ENCODE results near the gene JARID2.

JARID2 gene

DNA sequence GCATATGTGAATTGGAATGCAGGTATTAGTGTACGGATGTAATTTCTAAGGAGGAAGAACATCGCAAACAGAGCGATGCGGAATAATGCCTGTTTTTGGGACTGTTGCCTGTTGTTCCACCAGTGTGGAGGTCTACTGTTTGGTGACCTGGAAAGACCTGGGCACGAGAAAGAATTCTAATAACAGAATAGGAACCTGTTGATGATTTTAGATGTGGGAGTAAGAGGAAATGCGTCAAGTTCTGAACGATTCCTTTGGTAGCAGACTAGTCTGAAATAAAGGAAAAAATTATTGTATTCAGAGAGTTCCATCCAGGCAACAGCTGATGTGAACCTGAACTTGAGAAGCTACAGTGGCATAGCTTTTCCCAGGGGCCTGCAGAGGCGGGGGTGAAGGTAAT lies 224.9 kb downstream of the JARID2 start:
- DNase-seq (ENCODE audit: low spot score) = no peak

DNA sequence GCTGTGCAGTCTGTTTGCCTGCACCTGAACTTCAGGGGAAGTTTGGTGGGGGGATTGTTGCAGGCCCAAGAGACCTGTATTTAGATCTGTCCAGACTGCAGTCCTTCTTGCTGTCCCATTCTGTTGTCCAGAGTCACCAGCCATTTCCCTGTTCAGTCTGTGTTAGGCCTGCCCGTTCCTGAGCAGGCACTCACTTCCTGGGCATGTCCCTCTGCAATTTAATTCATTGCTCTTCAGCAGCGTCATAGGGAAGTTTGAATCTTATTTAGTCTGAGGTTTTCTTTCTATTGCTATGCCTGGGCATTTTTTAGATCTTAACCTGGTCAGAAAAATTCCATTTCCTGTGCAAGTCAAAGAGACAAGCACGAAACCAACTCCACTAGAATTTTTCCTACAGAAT lies 226.8 kb downstream of the JARID2 start:
- no peak for DNase-seq (ENCODE audit: low spot score)

DNA sequence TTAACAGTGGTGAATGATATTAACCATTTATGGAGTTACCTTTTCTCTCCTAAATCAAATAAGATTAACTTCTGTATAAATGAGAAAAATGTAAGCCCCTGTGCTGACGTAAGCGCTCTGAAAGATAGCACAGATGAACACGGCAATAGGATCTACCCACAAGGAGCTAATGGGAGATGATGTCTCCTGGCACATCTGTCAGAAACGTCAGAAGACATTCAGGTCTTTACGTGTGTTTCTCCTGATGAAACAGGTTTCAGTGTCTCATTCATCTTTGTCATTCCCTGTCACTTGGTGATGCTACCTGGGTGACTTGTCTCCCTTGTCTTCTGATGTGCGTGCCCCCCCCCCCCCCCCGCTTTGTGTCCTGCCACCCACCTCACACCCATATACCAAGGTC lies 227.3 kb downstream of the JARID2 start:
- DNase-seq (ENCODE audit: low spot score) = no peak

DNA sequence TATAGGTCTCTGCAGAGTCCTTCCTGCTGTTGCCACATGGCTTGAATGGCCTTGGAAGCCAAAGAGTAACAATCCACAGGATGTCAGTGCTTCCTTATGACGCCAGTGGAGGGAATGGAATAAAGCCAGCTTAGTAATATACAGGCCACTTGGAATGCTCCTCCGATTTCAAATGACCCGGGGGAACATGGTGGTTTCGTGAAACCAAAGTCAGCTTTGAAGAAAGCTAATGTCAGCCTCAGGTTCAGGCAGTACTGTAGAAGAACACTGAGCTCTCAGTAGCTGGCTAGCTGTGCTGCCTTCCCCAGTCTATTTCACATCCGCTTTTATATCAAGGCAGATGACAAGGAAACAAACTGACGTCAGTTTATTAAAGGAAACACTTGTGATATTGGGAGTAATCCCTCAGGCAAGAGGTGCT lies 227.9 kb downstream of the JARID2 start:
- no peak for DNase-seq (ENCODE audit: low spot score)

DNA sequence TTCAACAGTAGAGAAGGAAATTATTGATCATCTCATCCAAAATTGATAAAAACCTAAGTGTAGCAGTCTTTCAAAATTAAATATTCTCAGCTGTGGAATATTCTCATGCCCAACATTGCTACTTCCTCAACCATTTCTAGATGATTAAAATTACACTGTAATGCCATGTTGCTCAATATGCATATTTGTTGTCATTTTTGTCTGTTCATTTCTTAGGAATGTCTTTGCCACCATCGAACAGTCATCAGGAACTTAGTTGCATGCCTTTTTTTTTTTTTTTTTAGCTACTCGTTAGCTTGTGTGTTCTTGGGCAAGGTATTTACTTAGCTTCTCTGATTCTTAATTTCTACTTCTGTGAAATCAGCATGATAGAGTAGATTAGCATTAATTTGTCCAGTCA lies 228.3 kb downstream of the JARID2 start:
- no peak for DNase-seq (ENCODE audit: low spot score)

DNA sequence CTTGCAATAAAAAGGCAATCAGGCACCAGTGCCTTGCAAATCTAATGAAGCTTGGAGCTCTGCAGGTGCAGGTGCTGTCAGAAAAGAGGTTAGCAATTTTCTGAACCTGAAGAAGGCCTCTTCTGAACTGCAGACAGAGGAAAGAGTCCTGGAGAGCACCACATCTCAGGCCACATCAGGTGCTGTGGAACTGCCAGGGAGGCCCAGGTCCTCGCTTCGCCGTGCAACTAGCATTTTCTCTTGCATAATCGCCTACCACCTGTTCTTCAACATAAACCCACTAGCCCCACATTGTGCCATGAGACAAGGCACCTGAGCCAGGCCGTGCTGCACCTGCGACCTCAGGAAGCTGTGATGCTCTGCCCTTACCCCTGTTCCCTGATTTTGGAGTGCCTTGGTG lies 229.4 kb downstream of the JARID2 start:
- no peak for DNase-seq (ENCODE audit: low spot score)

DNA sequence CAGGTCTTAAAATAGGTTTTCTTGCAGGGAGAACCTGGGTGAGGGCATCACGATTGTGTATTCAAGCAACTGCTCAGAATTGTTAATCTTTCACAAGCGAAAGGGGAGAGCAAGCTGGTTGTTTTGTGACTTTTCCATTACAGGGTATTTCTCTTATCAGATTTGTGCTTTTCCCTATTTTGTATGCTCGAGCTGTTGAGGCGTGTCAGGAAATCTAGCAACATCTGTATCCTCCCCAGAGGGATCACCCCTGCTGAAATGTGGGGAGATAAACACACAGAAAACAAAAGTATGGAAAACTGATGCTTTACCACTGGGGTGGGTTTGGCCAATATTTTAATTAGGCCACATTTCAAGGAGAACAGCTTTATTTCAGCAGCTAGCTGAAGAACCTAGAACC lies 230.0 kb downstream of the JARID2 start:
- DNase-seq (ENCODE audit: low spot score) = no peak

DNA sequence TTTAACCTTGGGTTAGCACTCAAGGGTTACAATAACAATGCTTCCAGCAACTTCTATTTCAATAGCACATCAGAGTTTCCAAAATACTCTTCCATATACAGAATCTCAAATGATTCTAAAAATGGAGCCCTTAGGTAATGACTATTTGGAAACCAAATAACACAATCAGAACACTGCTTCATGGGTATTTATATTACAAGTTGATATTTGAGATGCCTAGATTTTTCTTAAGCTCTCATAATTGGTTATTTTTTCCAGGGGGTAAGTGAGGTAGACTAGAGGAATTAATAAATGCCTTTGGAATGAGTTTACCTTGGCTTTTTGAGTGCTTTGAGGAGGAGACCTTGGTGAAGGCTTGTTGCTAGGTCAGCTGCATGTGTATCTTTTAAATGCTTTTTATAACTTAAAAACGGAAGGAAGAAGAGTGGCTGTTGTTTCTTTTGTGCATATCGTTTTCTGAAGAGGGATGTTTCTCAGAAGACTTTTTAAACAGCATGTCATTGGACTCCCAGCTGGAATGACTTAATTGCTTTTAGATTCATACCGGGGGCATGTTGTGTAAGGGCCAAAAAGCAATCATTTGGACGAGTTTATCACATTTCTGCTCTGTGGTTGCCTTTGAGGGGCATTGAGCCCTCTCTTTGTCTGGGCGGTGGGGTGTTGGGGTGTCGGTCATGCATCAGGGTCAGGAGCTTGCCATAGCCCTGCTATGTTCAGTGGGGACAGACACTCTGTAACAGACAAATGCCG lies 230.9 kb downstream of the JARID2 start:
- DNase-seq (ENCODE audit: low spot score) = no peak

DNA sequence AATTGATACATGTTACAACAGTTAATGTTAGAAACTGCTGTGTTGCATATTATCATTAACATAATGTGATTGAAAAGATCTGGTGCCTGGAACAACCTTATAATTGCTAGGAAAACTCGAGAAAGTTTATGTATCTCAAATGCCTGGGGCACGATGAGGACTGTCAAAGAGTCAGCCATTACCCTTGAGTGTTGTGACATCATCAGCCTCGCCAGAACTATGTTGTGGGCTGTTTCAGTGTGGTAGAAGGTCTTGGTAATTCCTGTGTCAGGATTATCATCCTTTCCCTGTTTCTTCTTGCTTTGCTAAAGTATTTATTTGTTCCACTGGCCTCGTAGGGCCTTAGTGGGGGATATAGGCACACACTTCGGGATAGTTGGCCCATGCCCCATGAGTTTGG lies 231.9 kb downstream of the JARID2 start:
- no peak for DNase-seq (ENCODE audit: low spot score)

DNA sequence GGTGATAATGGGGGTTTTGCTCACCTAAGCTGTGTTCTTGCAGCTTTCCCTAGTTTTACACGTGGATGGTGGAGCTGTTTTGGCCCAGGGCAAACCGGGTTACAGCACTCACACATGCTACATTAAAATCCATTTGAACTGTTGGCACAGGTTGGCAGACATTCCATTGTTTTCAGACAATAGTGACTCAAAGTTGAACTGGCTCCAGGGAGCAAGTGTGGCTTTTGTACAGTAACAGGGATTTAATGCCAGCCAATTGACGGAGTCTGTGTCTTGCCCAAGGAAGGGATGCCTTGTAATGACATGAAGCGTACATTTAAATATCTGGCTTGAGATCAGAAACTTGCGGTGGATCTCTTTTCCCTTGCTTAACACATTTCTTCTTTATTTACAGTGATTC lies 233.9 kb downstream of the JARID2 start:
- no peak for DNase-seq (ENCODE audit: low spot score)

DNA sequence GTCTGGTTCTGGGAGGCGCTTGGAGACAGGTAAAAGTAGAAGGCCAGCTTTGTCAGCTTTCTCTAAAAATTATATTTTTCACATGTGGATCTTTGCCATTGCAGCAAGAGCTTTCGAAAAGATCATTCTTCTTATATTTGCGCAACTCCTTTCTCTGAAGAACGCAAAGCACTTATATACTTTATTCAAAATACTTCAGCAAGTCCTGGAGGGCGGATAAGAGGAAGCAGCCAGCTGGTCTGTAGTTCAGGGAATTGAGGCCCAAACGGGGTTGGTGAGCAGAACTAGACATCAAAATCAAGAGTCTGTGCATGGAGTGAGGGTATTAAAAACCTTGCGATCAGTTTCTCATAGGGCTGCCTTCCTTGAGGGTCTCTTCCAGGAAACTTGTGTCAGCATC lies 234.7 kb downstream of the JARID2 start:
- no peak for DNase-seq (ENCODE audit: low spot score)

DNA sequence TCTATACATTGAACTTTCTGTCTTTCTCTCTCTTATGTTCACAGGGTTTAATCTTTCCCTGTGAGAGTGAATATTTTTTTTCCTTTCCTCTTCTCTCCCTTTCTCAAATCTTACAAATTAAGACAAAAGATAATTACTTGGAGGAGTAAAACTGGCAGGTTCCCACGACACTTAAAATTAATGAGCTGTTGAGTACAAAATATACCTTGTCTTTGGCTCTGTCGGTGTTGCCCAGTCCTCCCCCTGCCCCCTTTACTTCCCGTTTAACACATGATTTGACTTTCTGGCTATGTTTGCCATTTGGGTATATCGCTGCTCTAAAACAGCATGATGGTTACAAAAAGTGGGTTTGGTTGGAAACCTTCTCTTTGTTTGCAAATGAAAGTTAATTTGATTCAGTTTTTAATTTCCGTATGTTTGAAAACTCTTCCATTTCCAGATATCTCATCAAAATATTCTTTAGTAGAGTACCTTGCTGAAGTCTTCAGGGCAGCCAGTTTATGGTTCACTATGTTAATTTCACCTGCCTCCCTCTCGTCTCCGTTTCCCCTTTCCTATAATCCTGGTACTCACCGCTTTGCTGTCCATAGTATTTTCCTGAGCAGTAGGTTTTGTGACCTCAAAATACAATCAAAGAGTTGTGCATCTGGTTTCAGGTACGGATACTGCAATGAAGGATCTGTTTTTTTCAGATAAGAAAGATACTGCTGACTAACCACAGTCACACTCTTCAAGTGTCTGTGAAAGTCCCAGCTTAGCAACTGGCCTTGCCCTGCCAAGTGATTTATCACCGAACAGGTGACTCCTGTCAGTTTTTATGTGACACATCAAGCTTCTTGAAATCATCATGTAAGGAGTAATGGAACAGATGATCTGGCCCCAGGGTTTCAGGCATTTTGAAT lies 235.8 kb downstream of the JARID2 start:
- no peak for DNase-seq (ENCODE audit: low spot score)

DNA sequence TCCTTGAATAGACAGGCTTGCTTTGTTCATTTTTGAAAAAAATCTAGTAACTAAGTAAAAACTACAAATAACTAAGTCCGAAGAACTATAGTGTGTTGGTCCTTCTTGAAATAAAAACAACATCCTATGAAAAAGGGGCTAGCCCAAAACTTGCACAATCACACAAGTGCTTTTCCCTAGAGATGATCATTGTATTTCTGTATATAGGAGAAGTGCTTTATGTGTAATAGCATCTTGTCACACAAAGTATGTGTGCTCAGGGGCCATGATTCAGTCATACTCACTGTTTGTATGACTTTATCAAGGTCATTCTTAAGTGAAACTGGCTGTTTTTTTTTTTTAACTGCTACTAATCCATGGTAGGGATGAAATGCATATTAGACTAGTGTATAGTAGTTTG lies 237.2 kb downstream of the JARID2 start:
- no peak for DNase-seq (ENCODE audit: low spot score)

DNA sequence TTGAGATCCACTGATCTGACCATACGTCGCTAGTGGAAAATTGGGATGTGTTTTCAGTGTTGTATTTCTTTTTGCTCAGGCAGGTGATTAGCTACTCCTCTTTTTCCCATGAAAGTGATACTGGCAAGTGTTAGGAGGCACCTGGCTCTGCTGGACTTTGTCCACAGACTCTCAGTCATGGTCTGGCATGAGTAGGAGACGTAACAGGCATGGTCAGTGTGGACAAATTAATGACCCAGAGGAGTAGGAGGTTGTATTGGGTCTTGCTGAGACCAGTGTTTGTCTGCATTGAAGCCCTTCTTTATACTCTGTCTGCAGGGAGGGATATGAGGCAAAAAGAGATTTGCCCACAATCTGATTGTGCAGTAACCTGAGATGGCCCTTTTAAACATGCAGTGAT lies 238.3 kb downstream of the JARID2 start:
- no peak for DNase-seq (ENCODE audit: low spot score)

DNA sequence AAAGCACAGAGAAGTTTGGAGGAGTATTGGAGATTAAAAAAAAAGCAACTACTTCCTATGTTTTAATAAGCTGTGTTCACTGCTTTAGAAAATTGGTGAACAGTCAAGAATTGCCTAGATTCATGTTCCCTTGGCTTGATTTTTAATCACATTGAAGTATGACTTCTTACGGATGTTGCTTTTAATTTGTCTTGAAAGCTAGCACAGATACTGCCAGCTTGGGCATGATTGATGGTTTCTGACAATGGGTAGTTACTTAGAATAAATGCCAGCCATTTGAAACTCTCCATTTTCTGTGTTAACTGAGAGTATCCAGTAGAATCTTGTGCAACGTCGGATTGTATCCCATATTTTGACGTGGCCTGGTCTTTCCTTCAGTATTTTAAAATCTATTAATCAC lies 239.0 kb downstream of the JARID2 start:
- DNase-seq (ENCODE audit: low spot score) = no peak

DNA sequence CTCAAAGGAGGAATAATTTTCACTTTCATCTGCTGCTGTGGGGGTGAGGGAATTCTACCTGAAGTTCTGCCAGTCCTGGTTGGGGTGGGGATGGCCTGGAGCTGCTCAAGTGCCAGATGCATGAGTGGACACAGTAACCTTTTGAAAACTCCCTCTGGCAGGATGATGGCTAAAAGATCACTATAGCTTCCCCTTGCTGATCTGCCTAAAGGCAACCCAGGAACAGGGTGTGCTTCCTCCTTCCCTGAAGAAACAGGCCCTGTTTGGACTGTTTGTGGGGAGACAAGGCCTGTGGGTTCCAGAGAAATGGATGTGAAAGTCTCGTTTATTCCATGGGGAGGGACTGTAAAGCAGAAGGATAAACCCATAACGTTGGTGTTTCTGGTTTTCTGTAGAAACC lies 240.1 kb downstream of the JARID2 start:
- DNase-seq (ENCODE audit: low spot score) = no peak

DNA sequence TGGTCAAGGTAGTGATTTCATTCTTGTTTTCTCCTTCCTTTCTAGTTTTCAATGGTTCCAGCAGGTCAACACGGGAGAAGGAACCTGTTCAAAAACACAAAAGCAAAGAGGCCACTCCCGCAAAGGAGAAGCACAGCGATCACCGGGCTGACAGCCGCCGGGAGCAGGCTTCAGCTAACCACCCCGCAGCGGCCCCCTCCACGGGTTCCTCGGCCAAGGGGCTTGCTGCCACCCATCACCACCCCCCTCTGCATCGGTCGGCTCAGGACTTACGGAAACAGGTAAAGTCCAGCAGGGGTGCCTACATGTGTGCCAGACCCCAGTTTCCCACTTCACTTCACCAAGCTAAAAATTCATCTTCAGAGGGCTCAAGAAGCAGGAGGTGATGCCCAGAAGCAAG lies 241.4 kb downstream of the JARID2 start:
- DNase-seq (ENCODE audit: low spot score) = no peak

DNA sequence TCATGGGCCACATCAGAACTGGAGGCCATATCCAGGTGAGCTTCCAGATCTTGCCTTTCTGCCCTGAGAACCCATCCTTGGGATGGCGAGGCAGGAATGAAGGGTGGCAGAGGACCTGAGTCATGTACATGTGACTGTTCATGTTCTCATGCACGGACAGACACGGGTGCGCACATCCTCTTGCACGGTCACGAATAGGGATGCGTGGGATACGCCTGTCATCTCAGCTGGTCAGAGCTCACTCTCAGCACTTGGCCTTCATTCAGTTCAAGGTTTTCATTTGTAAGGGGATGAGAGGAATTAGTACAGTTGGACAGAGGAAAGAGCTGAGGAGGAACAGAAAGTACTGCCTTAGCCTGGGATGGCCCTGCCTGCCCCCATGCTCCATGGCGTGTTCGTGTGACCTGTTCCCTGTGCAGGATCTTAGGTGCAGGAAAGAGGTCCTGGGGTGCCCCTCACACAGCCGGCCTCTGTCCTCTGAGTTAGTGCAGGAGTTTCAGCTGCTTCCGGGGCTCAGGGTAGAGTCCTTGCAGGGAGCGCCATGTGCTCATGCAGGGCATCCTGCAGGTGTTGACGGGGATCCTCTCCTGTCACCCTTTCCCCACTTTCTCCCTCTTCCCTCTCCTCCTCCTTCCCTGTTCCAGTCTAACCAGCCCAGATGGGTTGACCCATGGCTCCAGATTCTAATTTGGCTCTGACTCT lies 243.5 kb downstream of the JARID2 start:
- DNase-seq (ENCODE audit: low spot score) = no peak

DNA sequence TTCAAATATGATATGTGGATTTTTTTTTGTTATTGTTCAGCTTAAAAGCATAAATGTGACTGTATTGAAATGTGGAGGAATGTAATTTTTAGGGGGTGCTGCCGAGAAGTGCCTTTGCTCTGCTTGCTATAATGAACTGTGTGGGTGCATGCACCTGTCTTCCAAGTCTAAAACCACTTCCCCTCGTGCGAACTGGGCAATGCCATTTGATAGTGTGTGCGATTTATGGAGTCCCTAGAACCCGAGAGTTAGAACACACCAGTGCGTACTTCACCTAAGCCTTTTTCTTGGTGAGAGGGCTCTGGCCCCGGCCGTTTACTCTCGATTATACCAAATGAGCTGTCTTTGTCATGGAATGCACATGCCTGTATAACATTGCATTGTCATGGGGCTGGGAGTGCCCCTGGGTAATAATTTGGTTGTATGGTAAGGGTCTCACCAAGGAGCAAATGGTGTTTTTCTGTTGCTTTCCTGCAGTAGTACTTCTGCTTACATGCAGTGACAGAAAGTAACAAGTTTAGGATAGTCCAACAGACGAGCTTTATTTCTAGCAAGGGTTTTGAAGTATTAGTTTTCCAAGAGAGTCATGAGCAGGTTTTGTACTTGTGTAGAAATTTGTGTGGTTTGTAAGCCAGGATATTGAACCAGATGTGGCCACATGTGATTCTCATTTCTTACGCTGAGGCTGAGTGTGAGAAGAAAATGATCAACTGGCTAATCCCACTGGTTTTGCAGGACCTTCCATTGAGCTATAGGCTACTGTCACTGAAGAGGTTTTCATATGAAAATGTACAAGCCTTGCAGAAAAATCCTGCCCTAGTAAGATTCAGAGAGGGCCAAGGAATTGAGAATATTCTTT lies 244.6 kb downstream of the JARID2 start:
- DNase-seq (ENCODE audit: low spot score) = no peak

DNA sequence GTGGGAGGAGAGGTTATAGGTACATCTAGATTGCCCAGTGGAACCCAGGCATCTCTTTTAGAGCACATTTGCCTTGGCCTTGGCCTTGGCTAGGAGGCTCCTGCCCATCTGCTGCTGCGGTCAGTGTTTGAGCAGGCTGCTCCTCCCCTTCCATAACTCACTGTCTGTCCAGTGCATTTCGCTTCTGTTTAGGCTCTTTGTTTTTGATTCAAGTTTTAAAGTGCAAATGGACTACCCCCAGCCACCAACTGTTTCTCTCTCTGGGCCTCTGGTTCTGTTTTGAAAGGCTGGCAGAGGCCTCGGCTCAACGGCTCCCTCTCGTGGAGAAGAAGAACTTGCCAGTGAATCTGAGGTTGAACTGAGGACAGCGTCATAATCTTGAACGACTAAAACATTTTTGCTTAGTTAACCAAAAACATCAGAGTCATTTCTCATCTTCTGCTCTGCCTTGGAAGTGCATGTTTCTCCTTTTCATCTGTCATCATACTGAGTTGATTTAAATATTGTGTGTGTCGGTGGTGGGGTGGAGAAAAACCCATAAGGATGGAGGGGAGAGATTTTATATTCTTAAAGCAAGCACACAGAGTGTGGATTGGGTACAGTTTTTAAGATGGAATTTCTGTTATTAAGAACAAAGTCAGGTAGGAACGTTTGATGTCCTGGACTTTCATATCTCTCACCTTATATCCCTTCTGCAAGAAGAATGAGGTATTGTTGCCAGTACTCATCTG lies 245.6 kb downstream of the JARID2 start:
- DNase-seq (ENCODE audit: low spot score) = peak; percentile 92

DNA sequence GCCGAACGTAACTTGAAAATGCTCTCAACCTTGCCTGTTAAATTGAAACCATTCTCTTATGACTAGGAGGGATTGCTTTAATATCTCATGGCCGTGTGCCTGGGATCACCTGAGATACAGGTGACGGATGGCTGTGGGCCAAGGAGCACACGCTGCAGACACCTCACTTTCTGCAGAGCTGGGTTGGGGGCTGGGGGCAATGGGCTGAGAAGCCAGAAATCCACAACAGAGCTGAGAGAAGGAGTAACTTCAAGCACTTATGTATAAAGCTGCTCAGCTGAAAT lies 246.1 kb downstream of the JARID2 start:
- DNase-seq (ENCODE audit: low spot score) = no peak

Measured in putamen (tissue), 1 donor.